RWPE1 (cell line): Measurements from ENCODE around the gene PSMF1.
A peak's percentile ranks its signal among the peaks of the same experiment; 100 is the strongest.

Source experiments
- CTCF ChIA-PET: fragments of 350-600 bp; sonication (Branson Sonifier 250); formaldehyde crosslinking; extraction: SDS; loops from one replicate; lab custom pipeline; 2021; lab: Yijun Ruan, JAX
- POLR2A ChIA-PET: fragments of 400-600 bp; formaldehyde crosslinking; extraction: SDS; loops from one replicate; lab custom pipeline; 2020; ENCODE audit warnings: antibody characterized with exemption; ENCODE audit not compliant: low non-redundant PET; lab: Yijun Ruan, JAX
- DNase-seq: peaks from one replicate; pipeline ENCODE4 v3.0.0; 2012; ENCODE audit warnings: low spot score
- H3K27ac ChIP-seq: fragments of 450-650 bp; 2 replicates; pipeline ENCODE4 v1.5.1; 2017
- CTCF ChIP-seq: fragments of 450-650 bp; conservative IDR thresholded peaks from 2 replicates; pipeline ENCODE4 v1.5.1; 2017; ENCODE audit warnings: low read depth, mild to moderate bottlenecking

The PSMF1 gene

GRCh38 chr20:1207293-1207878 lies 89.0 kb downstream of the PSMF1 start:
- ChIA-PET POLR2A (no interaction called here), CTCF (no interaction called here)
- TF ChIP-seq CTCF, result no peak
- no peak overlapping the region for H3K27ac ChIP-seq
- no peak for DNase-seq

GRCh38 chr20:1209447-1210387 lies 91.3 kb downstream of the PSMF1 start:
- no peak for DNase-seq
- no peak overlapping the region for H3K27ac ChIP-seq
- ChIA-PET POLR2A (interaction anchor here (1.1 kb wide), 1 partner anchor 116 kb away, joined by 4 read pairs; no protein-coding TSS in a partner anchor), CTCF (interaction anchor here (0.6 to 1.2 kb wide), 2 partner anchors 101 to 253 kb away, joined by 4 to 5 read pairs; no protein-coding TSS in a partner anchor)
- no peak for TF ChIP-seq CTCF

- POLR2A ChIA-PET, result interaction anchor here (1.1 kb wide), 1 partner anchor 115 kb away, joined by 4 read pairs; no protein-coding TSS in a partner anchor
- TF ChIP-seq CTCF, result no peak
- no peak overlapping the region for H3K27ac ChIP-seq
- DNase-seq, result no peak
- CTCF ChIA-PET, result interaction anchor here (0.6 kb wide), 1 partner anchor 254 kb away, joined by 5 read pairs; no protein-coding TSS in a partner anchor
These were observed 92.1 kb downstream of the PSMF1 start for GRCh38 chr20:1210501-1210900.

- POLR2A ChIA-PET, result no interaction called here
- CTCF ChIA-PET, result interaction anchor here (0.6 to 1.3 kb wide), 6 partner anchors 104 to 393 kb away, joined by 3 to 5 read pairs (median 4); no protein-coding TSS in a partner anchor
- H3K27ac ChIP-seq, result no peak overlapping the region
- no peak for DNase-seq
- TF ChIP-seq CTCF, result no peak
These were observed 93.6 kb downstream of the PSMF1 start for GRCh38 chr20:1212023-1212422.

- no peak overlapping the region for H3K27ac ChIP-seq
- DNase-seq, result peak; percentile 78
- CTCF ChIA-PET, result interaction anchor here (0.6 to 1.7 kb wide), 14 partner anchors 12 to 949 kb away, joined by 3 to 6 read pairs (median 3); partner anchors contain the start of gene RAD21L1
- peak; percentile 93 for TF ChIP-seq CTCF
- POLR2A ChIA-PET, result no interaction called here
These were observed 94.4 kb downstream of the PSMF1 start for GRCh38 chr20:1212607-1213396.
